Measurements from ENCODE around the gene DST. TPM values are rescaled to one million over a fixed set of nuclear protein-coding genes. Genes with fewer than 3 reads are reported as not detected.

DST gene
- total and polyA plus RNA-seq, 2 of the 8 experiments (the other 6 are each of a cell fraction or from before 2014, with no cell fraction given), result 49.4 to 116 TPM

GRCh38 chr6:56593801-56594318, 48.8 kb downstream of the DST start (continued):
- TF ChIP-seq CHD1 (IDR thresholded peaks at IDR 0.05; ENCODE audit: low read depth, low read length), result no peak
- TF ChIP-seq CHD2 (IDR thresholded peaks at IDR 0.05; ENCODE audit: low read length), result no peak
